ENCODE data around the gene PREB.
"Not testable (repeated sequence)": the region's sequence is repeated elsewhere in the genome, so short reads cannot be mapped to it uniquely, and the experiment has no call there.

PREB gene

DNA sequence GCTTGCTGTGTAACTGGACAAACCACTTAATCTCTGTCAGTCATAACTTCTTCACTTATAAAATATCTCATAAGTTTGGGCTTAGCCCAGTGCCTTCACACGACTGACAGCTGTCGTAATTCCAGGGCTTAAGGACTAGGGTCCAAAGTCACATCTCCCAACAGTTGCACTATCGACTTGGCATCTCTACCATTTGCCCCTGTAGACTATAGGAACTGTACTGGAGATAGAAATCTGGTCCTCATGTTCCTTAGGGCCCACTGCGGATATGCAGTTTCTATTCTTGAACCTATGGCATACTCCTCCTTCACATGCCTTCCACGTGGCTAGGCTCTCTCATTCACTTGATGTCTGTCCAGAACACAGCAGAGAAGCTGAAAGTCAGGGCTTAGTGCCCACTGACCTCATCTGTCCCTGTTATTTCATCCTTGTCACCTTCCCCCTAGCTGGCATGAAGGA is 8.2 kb downstream of the PREB start:
- DNase-seq (ENCODE audit: low read depth in 3 of 3) = no peak

DNA sequence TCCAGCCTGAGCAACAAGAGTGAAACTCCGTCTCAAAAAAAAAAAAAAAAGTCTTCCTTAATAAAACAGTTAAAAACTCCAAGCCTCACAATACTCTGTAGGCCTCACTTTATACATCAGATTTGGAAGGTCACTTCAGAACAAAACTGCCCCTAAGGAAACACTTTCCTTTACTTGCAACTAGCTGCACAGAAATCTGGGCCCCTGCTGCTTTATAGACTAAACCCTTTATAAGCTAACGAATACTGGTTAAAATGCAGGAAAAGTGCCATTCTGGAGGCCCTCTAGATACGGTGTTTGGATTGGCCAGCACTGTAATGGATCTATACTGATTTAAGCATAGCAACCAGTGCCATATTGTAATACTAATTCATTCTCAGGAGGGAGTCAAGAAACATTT is 9.3 kb downstream of the PREB start:
- no peak for DNase-seq (ENCODE audit: low read depth in 3 of 3)

DNA sequence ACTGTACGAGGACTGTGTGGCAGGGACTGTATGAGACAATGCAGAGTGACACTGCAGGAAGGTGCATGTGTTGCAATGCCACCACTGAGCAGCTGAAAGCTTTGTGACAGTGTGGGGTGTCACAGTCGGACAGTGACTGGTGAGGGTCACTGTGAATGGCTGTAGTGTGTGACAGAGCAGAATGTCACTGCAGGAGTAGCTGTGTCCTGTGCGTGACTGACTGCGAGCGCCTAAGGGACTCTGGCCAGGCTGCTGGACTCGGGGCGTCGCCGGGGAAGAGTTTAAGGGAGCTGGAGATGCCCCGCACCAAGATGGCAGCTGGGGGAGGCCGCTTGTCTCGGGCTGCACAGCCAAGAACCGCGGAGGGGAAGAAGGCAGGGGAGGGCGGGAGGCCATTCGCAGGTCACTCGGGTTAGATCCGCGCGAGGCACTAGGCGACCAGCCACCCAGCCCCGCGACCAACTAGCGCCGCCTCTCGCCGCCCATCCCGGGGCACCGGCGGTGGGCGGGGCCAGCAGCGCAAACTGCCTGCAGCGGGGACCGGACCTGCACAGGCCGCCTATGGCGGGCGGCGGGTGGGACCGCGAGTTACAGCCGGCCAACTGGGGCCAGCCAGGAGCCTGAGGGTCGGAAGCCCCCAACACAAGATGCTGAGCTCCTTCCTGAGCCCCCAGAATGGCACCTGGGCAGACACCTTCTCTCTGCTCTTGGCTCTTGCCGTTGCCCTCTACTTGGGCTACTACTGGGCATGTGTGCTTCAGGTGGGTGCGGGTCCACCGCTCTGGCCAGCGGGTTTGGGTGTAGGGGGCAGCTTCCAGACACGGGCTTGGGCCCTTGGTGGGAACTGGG is 10.9 kb downstream of the PREB start, which contains the start of gene ABHD1:
ABHD1 (plus strand) TSS at position 514 of the 849 bp plus-strand sequence; CDS start at position 648, 134 bp downstream.
- peak; percentile 32 to 56 (median 37) for DNase-seq (ENCODE audit: low read depth in 3 of 3)

DNA sequence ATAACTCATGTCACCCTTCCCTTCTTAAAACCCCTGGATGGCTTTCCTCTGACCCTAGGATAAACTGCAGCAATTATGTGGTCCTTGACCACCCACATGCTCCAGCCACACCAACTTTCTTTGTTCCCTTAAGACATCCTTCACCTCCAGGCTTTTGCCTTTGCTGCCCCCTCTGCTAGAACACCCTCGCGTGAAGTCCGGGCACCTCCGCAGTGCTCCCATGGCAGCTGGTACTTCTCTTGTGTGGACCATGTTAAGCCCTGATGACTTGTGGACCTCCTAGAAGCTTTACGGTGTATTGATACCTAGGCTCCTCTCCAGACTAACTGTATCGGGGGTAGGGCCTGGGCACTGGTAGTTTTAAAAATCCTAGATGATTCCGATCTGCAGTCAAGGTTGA is 11.6 kb downstream of the PREB start:
- DNase-seq (ENCODE audit: low read depth in 3 of 3) = no peak

DNA sequence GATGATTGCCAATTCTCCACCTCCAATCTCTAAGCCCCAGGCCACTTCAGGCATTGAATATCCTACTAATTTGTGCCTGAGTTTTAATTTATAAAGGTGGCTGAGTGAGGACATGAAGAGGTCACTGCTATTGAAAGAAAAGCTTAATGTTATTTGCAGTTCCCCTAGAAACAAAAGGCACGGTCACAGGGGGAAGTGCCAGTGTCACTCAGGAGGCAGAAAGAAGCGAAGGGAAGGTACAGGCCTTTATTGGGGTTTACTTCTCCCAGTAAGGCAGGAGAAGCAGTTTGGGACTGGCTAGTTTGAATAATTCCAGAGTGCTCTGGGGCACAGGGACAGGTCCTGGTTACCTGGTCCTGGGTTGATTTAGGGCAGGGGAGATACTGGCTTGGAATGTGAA is 12.5 kb downstream of the PREB start:
- DNase-seq (ENCODE audit: low read depth in 3 of 3) = no peak

DNA sequence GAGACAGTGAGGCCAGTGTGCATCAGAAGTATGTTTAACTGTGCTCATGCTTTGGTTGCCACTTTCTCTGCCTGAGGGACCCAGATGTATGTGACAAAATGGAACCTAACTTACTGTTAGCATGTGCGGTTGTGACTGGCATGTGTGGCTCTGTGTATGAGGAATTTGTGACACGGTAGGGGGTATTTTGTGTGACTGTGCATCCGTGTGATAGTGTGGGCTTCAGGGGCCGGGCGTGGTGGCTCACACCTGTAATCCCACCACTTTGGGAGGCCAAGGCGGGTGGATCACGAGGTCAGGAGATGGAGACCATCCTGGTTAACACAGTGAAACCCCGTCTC is 15.1 kb downstream of the PREB start:
- not testable (repeated sequence) for DNase-seq (ENCODE audit: low read depth in 3 of 3)

DNA sequence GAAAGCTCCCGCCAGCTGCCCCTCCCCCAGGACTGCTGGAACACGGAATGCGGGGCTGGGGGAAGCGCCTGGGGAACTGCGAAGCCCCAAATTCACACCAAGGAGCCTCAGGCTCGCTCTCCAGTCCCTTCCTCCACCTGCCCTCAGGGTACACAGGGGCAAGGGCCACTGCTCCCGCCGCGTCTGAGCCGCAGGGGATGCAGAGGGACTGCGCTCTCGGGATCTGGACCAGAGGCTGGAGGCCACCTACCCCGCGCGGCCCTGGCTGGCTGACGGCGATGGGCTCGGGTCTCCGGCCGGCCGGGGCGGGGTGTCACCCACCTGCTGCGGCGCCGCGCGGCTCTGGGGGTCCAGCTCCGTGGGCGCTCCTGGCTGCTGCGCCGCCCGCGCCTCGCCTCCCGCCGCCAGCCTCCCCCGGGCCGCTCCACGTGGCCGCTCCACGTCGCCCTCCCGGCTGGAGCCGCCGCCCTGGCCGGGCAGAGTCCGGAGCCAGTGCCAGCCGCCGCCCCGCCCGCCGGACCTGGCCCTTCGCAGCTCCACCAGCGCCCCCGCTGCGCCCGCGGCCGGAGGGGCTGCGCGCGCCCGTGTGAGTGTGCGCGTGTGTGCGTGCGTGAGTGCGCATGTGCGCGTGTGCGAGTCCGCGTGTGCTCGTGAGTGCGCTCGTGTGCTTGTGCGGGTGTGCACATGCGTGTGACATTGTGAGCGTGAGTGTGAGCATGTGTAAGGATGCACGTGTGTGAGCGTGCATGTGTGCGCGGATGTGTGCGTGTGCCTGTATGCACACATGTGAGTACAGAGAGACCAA is 15.7 kb downstream of the PREB start, which contains the start of gene CGREF1:
CGREF1 (minus strand) TSS at position 604 of the 805 bp plus-strand sequence. CDS start 14,762 bp downstream, outside the sequence.
- DNase-seq (ENCODE audit: low read depth in 3 of 3) = peak in 1 of 3 experiments; percentile 26

DNA sequence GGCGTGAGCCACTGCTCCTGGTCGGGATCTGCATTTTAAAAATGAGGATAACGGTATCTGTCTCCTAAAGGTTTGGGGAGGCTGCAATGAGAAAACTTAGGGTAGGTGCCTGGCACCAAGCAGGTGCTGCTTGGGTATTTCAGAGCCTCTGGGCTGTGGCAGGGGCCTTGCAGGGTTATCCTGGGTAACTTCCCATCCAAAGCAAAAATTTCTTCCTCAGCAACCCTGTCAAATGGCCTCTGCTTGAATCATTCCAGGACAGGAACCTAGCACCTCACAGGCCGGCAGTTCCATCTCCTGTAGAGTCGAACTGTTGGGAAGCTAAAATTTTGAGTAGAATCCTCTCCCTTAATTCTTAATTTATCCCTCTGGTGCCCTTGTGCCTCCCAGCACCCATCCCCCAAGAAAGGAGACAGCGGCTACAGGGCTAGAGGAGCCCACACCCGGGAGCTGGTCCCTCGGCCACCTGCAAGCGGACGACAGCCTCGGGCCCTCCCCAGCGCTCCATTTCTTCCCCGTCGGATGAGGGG is 16.4 kb downstream of the PREB start:
- no peak for DNase-seq (ENCODE audit: low read depth in 3 of 3)

DNA sequence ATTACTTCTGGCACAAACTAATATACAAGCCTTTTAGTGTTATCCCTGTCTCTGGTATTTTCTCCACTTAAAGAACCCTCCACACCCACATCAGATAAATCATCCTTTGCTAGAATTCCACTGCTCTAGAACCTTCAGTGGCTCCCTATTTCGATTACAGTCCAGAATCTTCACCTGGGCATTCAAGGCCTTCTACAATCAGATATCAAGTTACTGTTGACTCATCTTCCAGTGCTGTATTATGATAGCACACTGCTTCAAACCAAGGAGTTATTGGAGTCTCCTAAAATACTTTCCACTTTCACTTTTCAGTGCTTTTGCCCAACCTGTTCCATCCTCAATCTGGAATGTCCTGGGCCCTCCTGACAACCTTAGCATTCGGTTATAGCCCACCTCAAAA is 18.9 kb downstream of the PREB start:
- no peak for DNase-seq (ENCODE audit: low read depth in 3 of 3)

DNA sequence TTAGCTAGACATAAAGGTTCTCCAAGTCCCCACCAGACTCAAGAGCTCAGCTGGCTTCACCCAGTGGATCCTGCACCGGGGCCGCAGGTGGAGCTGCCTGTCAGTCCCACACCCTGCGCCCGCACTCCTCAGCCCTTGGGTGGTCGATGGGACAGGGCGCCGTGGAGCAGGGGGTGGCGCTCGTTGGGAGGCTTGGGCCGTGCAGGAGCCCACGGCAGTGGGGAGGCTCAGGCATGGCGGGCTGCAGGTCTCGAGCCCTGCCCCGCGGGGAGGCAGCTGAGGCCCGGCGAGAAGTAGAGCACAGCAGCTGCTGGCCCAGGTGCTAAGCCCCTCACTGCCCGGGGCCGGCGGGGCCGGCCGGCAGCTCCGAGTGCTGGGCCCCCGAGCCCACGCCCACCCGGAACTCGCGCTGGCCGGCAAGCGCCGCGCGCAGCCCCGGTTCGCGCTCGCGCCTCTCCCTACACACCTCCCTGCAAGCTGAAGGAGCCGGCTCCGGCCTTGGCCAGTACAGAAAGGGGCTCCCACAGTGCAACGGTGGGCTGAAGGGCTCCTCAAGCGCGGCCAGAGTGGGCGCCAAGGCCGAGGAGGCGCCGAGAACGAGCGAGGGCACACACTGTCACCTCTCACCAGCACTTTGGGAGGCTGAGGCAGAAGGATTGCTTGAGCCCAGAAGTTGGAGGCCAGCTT is 22.9 kb downstream of the PREB start:
- DNase-seq (ENCODE audit: low read depth in 3 of 3) = not testable (repeated sequence)

DNA sequence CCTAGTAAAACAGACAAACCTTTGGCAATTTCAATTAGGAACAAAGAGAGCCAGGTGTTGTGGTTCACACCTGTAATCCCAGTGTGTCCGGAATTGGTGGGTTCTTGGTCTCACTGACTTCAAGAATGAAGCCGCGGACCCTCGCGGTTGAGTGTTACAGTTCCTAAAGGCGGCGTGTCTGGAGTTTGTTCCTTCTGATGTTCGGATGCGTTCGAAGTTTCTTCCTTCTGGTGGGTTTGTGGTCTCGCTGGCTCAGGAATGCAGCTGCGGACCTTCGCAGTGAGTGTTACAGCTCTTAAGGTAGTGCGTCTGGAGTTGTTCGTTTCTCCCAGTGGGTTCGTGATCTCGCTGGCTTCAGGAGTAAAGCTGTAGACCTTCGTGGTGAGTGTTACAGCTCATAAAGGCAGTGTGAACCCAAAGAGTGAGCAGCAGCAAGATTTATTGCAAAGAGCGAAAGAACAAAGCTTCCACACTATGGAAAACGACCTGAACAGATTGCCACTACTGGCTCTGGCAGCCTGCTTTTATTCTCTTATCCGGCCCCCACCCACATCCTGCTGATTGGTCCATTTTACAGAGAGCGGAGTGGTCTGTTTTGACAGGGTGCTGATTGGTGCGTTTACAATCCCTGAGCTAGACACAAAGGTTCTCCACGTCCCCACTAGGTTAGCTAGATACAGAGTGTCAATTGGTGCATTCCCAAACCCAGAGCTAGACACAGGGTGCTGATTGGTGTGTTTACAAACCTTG is 23.7 kb downstream of the PREB start:
- DNase-seq (ENCODE audit: low read depth in 3 of 3) = not testable (repeated sequence)

DNA sequence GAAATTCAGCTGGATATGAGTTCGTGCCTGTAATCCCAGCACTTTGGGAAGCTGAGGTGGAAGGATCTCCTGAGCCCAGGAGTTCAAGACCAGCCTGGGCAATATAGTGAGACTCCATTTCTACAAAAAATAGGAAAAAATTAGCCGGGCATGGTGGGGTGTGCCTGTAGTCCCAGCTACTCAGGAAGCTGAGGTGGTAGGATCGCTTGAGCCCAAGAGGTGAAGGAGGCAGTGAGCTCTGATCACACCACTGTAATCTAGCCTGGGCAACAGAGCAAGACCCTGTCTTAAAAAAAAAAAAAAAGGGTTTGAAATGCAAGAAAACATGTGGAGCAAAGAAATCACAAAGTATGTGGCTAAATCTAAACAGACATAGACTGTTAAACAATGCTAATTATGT is 25.4 kb downstream of the PREB start:
- DNase-seq (ENCODE audit: low read depth in 3 of 3) = no peak

DNA sequence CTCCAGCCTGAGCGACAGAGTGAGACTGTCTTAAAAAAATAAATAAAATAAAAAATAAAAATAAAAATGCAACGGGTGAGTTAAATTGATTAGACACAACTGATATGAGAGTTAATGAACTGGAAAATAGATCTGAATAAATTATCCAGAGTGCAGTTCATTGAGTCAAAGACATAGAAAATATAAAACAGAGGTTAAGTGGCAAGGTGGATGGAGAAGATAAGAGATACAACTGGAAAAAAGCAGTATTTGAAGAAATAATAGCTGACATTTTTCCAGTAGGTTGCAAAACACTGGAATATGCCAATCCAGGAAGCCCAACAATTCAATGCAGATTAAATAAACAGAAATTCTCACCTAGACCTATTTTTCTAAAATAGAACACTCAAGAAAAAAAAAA is 26.2 kb downstream of the PREB start:
- no peak for DNase-seq (ENCODE audit: low read depth in 3 of 3)

DNA sequence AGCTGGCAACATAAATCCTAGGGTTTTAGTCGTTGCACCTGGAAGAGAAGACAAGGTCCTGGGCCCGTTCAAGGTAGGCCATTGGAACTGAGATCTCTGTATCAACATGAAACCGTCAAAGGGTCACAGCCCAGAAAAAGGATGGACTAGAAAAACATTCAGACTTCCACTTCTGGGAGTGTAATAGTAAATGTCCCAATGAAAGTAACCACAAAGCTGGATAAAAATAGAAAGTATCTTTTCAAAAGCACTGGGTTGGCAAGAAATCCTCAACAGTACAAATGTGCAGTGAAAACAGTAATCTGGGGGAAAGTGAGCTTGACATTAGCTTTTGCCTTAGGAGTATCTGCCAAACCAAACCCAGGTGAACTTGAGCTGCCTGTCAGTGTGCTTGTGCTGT is 28.5 kb downstream of the PREB start:
- DNase-seq (ENCODE audit: low read depth in 3 of 3) = no peak

DNA sequence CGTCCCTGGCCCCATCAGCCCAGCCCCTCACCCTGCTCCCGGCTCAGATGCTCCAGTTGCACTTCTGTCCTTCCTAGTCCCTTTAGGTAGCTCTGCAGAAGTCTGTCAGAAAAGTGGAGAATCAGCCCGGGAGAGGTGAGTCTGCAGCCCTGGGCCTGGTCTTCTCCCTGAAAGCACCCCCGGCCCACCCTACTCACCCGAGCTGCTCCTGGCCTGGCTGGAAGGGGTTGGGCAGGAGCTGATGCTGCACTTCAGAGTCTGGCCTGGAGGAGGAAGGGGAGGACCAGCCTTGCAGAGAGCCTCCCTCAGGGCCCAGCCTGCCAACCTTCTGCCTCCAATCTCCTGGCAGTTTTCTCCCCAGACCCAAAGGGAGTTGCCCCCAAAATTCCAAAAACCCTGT is 32.1 kb downstream of the PREB start:
- DNase-seq (ENCODE audit: low read depth in 3 of 3) = no peak

DNA sequence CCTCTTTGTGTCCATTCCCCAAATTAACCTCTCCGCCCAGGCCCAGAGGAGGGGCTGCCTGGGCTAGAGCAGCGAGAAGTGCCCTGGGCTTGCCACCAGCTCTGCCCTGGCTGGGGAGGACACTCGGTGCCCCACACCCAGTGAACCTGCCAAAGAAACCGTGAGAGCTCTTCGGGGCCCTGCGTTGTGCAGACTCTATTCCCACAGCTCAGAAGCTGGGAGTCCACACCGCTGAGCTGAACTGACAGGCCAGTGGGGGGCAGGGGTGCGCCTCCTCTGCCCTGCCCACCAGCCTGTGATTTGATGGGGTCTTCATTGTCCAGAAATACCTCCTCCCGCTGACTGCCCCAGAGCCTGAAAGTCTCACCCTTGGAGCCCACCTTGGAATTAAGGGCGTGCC is 34.4 kb downstream of the PREB start:
- no peak for DNase-seq (ENCODE audit: low read depth in 3 of 3)

DNA sequence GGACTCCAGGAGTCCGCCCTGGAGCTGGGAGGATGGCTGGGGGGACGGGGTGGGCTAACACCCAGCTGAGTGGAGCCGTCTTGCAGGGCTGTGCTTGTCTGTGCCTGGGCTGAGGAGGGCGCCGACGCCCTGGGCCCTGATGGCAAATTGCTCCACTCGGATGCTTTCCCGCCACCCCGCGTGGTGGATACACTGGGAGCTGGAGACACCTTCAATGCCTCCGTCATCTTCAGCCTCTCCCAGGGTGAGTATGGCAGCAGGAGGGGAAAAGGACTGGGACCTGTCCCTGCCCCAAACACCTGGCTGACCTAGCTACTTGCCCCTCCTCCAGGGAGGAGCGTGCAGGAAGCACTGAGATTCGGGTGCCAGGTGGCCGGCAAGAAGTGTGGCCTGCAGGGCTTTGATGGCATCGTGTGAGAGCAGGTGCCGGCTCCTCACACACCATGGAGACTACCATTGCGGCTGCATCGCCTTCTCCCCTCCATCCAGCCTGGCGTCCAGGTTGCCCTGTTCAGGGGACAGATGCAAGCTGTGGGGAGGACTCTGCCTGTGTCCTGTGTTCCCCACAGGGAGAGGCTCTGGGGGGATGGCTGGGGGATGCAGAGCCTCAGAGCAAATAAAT is 35.0 kb downstream of the PREB start:
- DNase-seq (ENCODE audit: low read depth in 3 of 3) = no peak

DNA sequence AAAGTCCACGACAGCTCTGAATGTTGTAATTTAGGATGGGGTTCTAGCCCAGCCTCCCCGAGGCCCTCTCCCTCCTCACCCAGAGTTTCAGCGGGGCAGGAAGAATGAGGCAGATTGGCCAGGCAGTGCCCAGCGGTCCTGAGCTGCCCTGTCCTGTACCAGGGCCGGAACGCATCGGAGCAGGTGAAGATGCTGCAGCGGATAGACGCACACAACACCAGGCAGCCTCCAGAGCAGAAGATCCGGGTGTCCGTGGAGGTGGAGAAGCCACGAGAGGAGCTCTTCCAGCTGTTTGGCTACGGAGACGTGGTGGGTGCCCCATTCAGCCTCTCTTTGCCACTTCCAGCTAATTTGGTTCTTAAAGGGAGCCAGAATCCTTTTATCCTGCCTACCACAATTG is 37.1 kb downstream of the PREB start:
- DNase-seq (ENCODE audit: low read depth in 3 of 3) = no peak

DNA sequence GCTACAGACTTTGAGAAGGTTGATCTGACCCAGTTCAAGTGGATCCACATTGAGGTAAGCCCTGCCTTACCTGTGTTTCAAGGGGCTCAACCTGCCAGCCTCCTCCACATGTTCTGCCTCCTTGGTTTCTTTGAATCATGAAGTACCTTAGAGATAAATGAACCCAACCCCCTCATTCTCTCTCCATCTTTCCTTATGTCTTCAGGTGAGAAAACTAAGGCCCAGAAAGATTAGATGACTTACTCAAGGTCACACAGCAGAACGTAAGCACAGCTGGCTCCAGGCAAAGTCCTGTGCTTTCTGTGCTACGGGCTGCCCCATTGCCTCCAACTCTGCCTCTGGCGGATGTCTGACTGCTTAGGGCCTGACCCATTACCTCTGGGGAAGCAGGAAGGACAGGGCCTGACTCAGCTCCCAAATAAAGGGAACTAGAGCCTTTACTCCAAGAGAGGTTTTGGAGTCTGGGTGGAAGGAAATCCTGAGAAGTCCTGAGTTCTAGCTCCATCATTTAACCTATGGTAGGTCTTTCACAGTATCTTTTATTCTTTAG is 37.6 kb downstream of the PREB start:
- DNase-seq (ENCODE audit: low read depth in 3 of 3) = no peak

Data from stimulated activated CD4-positive, alpha-beta T cell treated with anti-CD3 and anti-CD28 coated beads, TNF-alpha, amount 100 ng/mL, for 4 hours (primary cell).